Panc1 (cell line): ENCODE measurements around the gene TP53BP1.

Experiments used
- CTCF ChIP-seq: fragments of 450-650 bp; IDR thresholded peaks from 2 replicates; pipeline ENCODE4 v1.5.1; 2017; ENCODE audit warnings: mild to moderate bottlenecking
- POLR2AphosphoS5 ChIP-seq: IDR thresholded peaks from 2 replicates; pipeline ENCODE4 v1.6.1; 2012; ENCODE audit warnings: mild to moderate bottlenecking, low read depth, low read length, moderate library complexity
- REST ChIP-seq, 2 experiments: IDR thresholded peaks; 2 replicates each; pipeline ENCODE4 v1.6.1; 2011 to 2012; ENCODE audit warnings: low read depth in 2 of 2, control low read depth in 1 of 2, low read length in 1 of 2, mild to moderate bottlenecking in 1 of 2, moderate library complexity in 1 of 2; ENCODE audit not compliant: insufficient read depth in 1 of 2
- SIN3A ChIP-seq: IDR thresholded peaks from 2 replicates; pipeline ENCODE4 v1.6.1; 2012; ENCODE audit warnings: low read depth, mild to moderate bottlenecking, low read length, moderate library complexity, borderline replicate concordance; ENCODE audit not compliant: insufficient read depth
- TCF7L2 ChIP-seq: IDR thresholded peaks from 2 replicates; pipeline ENCODE4 v1.6.1; 2011; ENCODE audit warnings: mild to moderate bottlenecking, low read depth, low read length, inconsistent platforms

GRCh38 chr15:43531018-43531670, 38.2 kb upstream of the TP53BP1 start:
- TF ChIP-seq CTCF (no peak), POLR2AphosphoS5 (no peak), REST (IDR thresholded peaks at IDR 0.05; ENCODE audit: insufficient read depth in 1 of 2, low read depth in 2 of 2, low read length in 1 of 2) (no peak), TCF7L2 (no peak), SIN3A (no peak)
